GM23338 (cell line): ENCODE results near the gene LIAS. TPM values are rescaled to one million over a fixed set of nuclear protein-coding genes. Genes with fewer than 3 reads are reported as not detected.

Source experiments
- ATAC-seq: fragments of 200-7000 bp; cut with Tn5 transposase; 3 replicates; pipeline ENCODE4 v1.9.1; 2020
- DNase-seq: peaks from one replicate; pipeline ENCODE4 v3.0.0-alpha.2; 2015; ENCODE audit warnings: low spot score
- H2AFZ ChIP-seq: fragments of 200-600 bp; sonication (generic); 2 replicates; pipeline ENCODE4 v1.8.0; 2016; ENCODE audit warnings: antibody characterized with exemption, mild to moderate bottlenecking, moderate library complexity
- H3F3A ChIP-seq: fragments of 200-600 bp; sonication (generic); replicated peaks from 2 replicates; pipeline ENCODE4 v1.8.0; 2017; ENCODE audit warnings: antibody characterized with exemption, mixed run types, low read depth
- H3K27ac ChIP-seq: fragments of 200-600 bp; sonication (generic); 2 replicates; pipeline ENCODE4 v1.6.1; 2016; ENCODE audit warnings: low read depth
- H3K27me3 ChIP-seq: fragments of 200-600 bp; sonication (generic); 2 replicates; pipeline ENCODE4 v1.8.0; 2016; ENCODE audit warnings: mild to moderate bottlenecking, mixed run types, moderate library complexity; ENCODE audit not compliant: insufficient read depth
- H3K36me3 ChIP-seq: fragments of 200-600 bp; sonication (generic); 2 replicates; pipeline ENCODE4 v1.8.0; 2016; ENCODE audit warnings: mild to moderate bottlenecking; ENCODE audit not compliant: insufficient read depth
- H3K4me1 ChIP-seq: fragments of 200-600 bp; sonication (generic); 2 replicates; pipeline ENCODE4 v1.8.0; 2016; ENCODE audit warnings: mild to moderate bottlenecking, moderate library complexity; ENCODE audit not compliant: insufficient read depth
- H3K4me2 ChIP-seq: fragments of 200-600 bp; sonication (generic); 2 replicates; pipeline ENCODE4 v1.7.1; 2017; ENCODE audit warnings: mixed run types
- H3K4me3 ChIP-seq: fragments of 200-600 bp; sonication (generic); 2 replicates; pipeline ENCODE4 v1.6.1; 2016; ENCODE audit warnings: mixed run types
- H3K79me2 ChIP-seq: fragments of 200-600 bp; sonication (generic); replicated peaks from 2 replicates; pipeline ENCODE4 v1.8.0; 2017; ENCODE audit warnings: mild to moderate bottlenecking; ENCODE audit not compliant: insufficient read depth
- H3K9me2 ChIP-seq: fragments of 200-600 bp; sonication (generic); 2 replicates; pipeline ENCODE4 v1.8.0; 2017; ENCODE audit not compliant: insufficient read depth
- H4K20me1 ChIP-seq: fragments of 200-600 bp; sonication (generic); replicated peaks from 2 replicates; pipeline ENCODE4 v1.8.0; 2017; ENCODE audit warnings: mild to moderate bottlenecking; ENCODE audit not compliant: insufficient read depth
- H3K27ac Mint-ChIP-seq: 2 replicates; pipeline ENCODE4 v1.8.0; 2020; ENCODE audit warnings: inconsistent platforms, mild to moderate bottlenecking, moderate library complexity, mixed read lengths
- H3K27me3 Mint-ChIP-seq: 3 replicates; pipeline ENCODE4 v1.8.0; 2022; ENCODE audit warnings: low read depth, mild to moderate bottlenecking, moderate library complexity, mixed read lengths, inconsistent platforms; ENCODE audit not compliant: insufficient read depth, poor library complexity
- H3K36me3 Mint-ChIP-seq: 3 replicates; pipeline ENCODE4 v1.8.0; 2021; ENCODE audit warnings: low read depth, mild to moderate bottlenecking, inconsistent platforms, moderate library complexity, mixed read lengths
- H3K4me1 Mint-ChIP-seq: 3 replicates; pipeline ENCODE4 v1.8.0; 2020; ENCODE audit warnings: mild to moderate bottlenecking, inconsistent platforms, mixed read lengths
- H3K4me3 Mint-ChIP-seq: 3 replicates; pipeline ENCODE4 v1.8.0; 2021; ENCODE audit warnings: moderate library complexity, mild to moderate bottlenecking, inconsistent platforms, mixed read lengths
- H3K9me3 Mint-ChIP-seq: 3 replicates; pipeline ENCODE4 v1.8.0; 2020; ENCODE audit warnings: moderate library complexity, mild to moderate bottlenecking, inconsistent platforms, mixed read lengths
- CREB1 ChIP-seq: fragments of 250-450 bp; sonication (Bioruptor Pico); IDR thresholded peaks from 2 replicates; pipeline ENCODE4 v1.5.0; 2020; ENCODE audit warnings: low read depth, mild to moderate bottlenecking, moderate library complexity
- CTCF ChIP-seq, 2 experiments: fragments of 200-600 bp in 1 of 2; sonication (generic) in 1 of 2; conservative IDR thresholded peaks; 2 replicates each; pipeline versions ENCODE4 v1.5.1 to v1.6.1; 2016 to 2017; ENCODE audit warnings: antibody characterized with exemption in 2 of 2, low read depth in 2 of 2, mild to moderate bottlenecking in 2 of 2, moderate library complexity in 1 of 2
- ETS1 ChIP-seq: IDR thresholded peaks from 2 replicates; pipeline ENCODE4 v1.6.1; 2016; ENCODE audit warnings: antibody characterized with exemption
- EZH2 ChIP-seq: fragments of 200-600 bp; sonication (generic); IDR thresholded peaks from one replicate; pipeline ENCODE4 v1.8.0; 2017; ENCODE audit warnings: antibody characterized with exemption, mild to moderate bottlenecking, low read depth; ENCODE audit not compliant: unreplicated experiment
- EZH2phosphoT487 ChIP-seq: fragments of 200-600 bp; sonication (generic); IDR thresholded peaks from one replicate; pipeline ENCODE4 v1.8.1; 2018; ENCODE audit warnings: antibody characterized with exemption; ENCODE audit not compliant: unreplicated experiment
- JUNB ChIP-seq: IDR thresholded peaks from one replicate; pipeline ENCODE4 v1.6.1; 2016; ENCODE audit warnings: antibody characterized with exemption; ENCODE audit not compliant: unreplicated experiment
- NANOG ChIP-seq: IDR thresholded peaks from 2 replicates; pipeline ENCODE4 v1.6.1; 2016; ENCODE audit warnings: antibody characterized with exemption, borderline replicate concordance
- POLR2AphosphoS5 ChIP-seq: IDR thresholded peaks from 2 replicates; pipeline ENCODE4 v1.6.1; 2016; ENCODE audit warnings: antibody characterized with exemption, low read depth
- REST ChIP-seq: IDR thresholded peaks from one replicate; pipeline ENCODE4 v1.6.1; 2018; ENCODE audit warnings: antibody characterized with exemption; ENCODE audit not compliant: unreplicated experiment
- STAT1 ChIP-seq: IDR thresholded peaks from one replicate; pipeline ENCODE4 v1.6.1; 2016; ENCODE audit warnings: antibody characterized with exemption; ENCODE audit not compliant: unreplicated experiment
- ZNF114 ChIP-seq: fragments of 250-450 bp; sonication (Bioruptor Pico); IDR thresholded peaks from 2 replicates; pipeline ENCODE4 v1.5.0; 2020; ENCODE audit warnings: mild to moderate bottlenecking, moderate library complexity
- ZNF331 ChIP-seq: fragments of 250-450 bp; sonication (Bioruptor Pico); IDR thresholded peaks from 2 replicates; pipeline ENCODE4 v1.5.0; 2020; ENCODE audit warnings: low read depth, mild to moderate bottlenecking, moderate library complexity
- ZNF462 ChIP-seq: fragments of 250-450 bp; sonication (Bioruptor Pico); IDR thresholded peaks from 2 replicates; pipeline ENCODE4 v1.5.0; 2020; ENCODE audit warnings: mild to moderate bottlenecking, moderate library complexity
- polyA plus RNA-seq: library from polyadenylated mRNA; unstranded; fragments of >200 nt; fragmentation: Nextera tagmentation; extraction: Ambion mirVana; gene quantifications from 2 replicates; pipeline ENCODE4 v1.2.1, GENCODE V29; 2016
- total RNA-seq: library from RNA; depleted of rRNA; stranded (reverse); fragments of >200 nt; shearing (Covaris generic); gene quantifications from 2 replicates; pipeline ENCODE4 v1.2.3, GENCODE V29; 2014

Gene LIAS
- total and polyA plus RNA-seq, 2 experiments from 2014 or later, result 17.5 to 18.7 TPM

GRCh38 chr4:39494354-39494753, 35.5 kb downstream of the LIAS start:
- no peaks in the 10 kb centered on the region for H3K9me3 Mint-ChIP-seq
- H3K4me3 ChIP-seq, result no peak overlapping the region
- no peaks in the 10 kb centered on the region; the same call in 2 of the 3 replicates for H3K4me1 Mint-ChIP-seq
- H3K9me2 ChIP-seq, result no peaks in the 10 kb centered on the region
- no peaks in the 10 kb centered on the region for H3K27me3 Mint-ChIP-seq
- DNase-seq (no peak), ATAC-seq (no peak)
- H4K20me1 ChIP-seq, result no peaks in the 10 kb centered on the region
- H3K4me1 ChIP-seq, result no peaks in the 10 kb centered on the region
- H3K27ac ChIP-seq, result no peak overlapping the region
- TF ChIP-seq ETS1 (no peak), NANOG (no peak), REST (no peak), STAT1 (no peak), ZNF462 (CRISPR knock-in tag) (no peak), EZH2phosphoT487 (no peak), CREB1 (no peak), JUNB (no peak), POLR2AphosphoS5 (no peak), ZNF114 (CRISPR knock-in tag) (no peak), EZH2 (no peak), ZNF331 (no peak), CTCF (conservative IDR thresholded peaks at IDR 0.05; ENCODE audit: low read depth in 2 of 2) (no peak)
- H3K27ac Mint-ChIP-seq, result no peak overlapping the region
- no peak overlapping the region for H2AFZ ChIP-seq
- peaks cover 9% of the 10 kb centered on the region for H3K36me3 Mint-ChIP-seq
- no peaks in the 10 kb centered on the region; the same call in 1 of the 2 replicates for H3K36me3 ChIP-seq
- H3F3A ChIP-seq, result peaks cover 5% of the 10 kb centered on the region; the same call in 1 of the 2 replicates
- H3K79me2 ChIP-seq, result no peaks in the 10 kb centered on the region
- H3K4me2 ChIP-seq, result no peak overlapping the region
- H3K4me3 Mint-ChIP-seq, result no peak overlapping the region
- H3K27me3 ChIP-seq, result no peaks in the 10 kb centered on the region
